Measurements from ENCODE around the gene VPS33B.
"Not testable (repeated sequence)": the region's sequence is repeated elsewhere in the genome, so short reads cannot be mapped to it uniquely, and the experiment has no call there.

Gene VPS33B

GRCh38 chr15:91032919-91033803 lies 10.8 kb upstream of the VPS33B start:
- peak; percentile 13 to 19 for DNase-seq (ENCODE audit: low read depth in 1 of 2, low spot score in 1 of 2)

- no peak for DNase-seq (ENCODE audit: low read depth in 1 of 2, low spot score in 1 of 2)
Observed at GRCh38 chr15:91031796-91032195, 9.4 kb upstream of the VPS33B start.

- no peak for DNase-seq (ENCODE audit: low read depth in 1 of 2, low spot score in 1 of 2)
Observed at GRCh38 chr15:91027677-91028076, 5.3 kb upstream of the VPS33B start.

- DNase-seq (ENCODE audit: low read depth in 1 of 2, low spot score in 1 of 2), result no peak
Observed at GRCh38 chr15:91023720-91024119, 1.3 kb upstream of the VPS33B start.

- no peak for DNase-seq (ENCODE audit: low read depth in 1 of 2, low spot score in 1 of 2)
Observed at GRCh38 chr15:91022832-91023129, 387 bp upstream of the VPS33B start.

GRCh38 chr15:91021516-91022074 lies 799 bp downstream of the VPS33B start:
- DNase-seq (ENCODE audit: low read depth in 1 of 2, low spot score in 1 of 2), result no peak

GRCh38 chr15:91018158-91018557 lies 4.2 kb downstream of the VPS33B start:
- no peak for DNase-seq (ENCODE audit: low read depth in 1 of 2, low spot score in 1 of 2)

DNA sequence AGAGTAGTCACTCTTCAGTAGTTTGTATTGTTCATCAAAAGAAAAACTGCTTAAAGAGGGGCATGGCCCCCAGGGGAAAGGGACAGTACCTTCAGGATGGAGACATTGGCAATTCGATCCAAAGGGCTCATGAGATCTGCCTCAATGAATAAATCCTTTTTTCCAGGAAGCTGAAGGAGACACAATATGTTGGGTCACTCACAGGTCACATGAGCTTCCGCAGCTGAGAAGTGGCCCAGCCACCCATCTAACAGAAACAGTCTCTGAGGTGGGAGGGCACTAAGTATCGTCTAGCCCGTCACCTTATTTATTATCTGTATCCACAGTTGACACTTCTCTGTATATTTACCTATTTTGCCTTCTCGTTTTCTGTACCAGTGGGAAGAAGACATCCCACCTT lies 4.7 kb downstream of the VPS33B start:
- DNase-seq (ENCODE audit: low read depth in 1 of 2, low spot score in 1 of 2), result no peak

DNA sequence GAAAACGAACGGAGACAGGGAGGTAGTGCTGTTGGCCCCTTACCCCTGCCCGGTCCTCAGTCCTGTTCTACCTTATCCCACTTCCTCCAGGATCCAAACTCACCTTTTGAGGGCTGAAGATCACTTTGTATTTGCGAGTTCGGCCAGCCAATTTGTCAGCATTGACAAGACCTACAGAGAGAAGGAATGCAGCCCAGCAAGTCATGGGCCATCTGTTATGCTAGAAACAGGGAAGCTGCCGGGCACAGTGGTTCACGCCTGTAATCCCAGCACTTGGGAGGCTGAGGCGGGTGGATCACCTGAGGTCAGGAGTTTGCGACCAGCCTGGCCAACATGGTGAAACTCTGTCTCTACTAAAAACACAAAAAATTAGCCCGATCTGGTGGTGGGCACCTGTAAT lies 8.7 kb downstream of the VPS33B start:
- not testable (repeated sequence) for DNase-seq (ENCODE audit: low read depth in 1 of 2, low spot score in 1 of 2)

DNA sequence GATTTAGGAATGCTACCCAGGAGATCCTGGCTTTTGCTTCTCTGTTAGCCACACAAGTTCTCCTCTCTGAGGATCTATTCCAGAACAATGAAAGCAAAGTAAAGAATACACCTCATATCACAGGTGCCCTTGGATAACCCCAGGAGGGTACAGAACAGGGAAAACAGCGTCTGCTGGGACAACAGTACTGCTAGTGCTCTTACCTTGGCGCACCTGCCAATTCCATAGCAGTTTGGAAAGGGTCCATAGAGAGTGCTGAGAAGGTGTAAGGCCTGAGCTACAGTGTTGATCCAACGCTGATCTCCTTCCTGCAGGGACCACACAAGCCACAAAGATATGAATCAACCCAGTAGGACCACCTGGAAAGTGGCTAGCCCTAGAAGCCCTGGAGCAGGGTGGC lies 15.1 kb downstream of the VPS33B start:
- DNase-seq (ENCODE audit: low read depth in 1 of 2, low spot score in 1 of 2), result no peak

- no peak for DNase-seq (ENCODE audit: low read depth in 1 of 2, low spot score in 1 of 2)
Observed at GRCh38 chr15:91001209-91001608, 21.2 kb downstream of the VPS33B start.

GRCh38 chr15:90998737-90999136 lies 23.7 kb downstream of the VPS33B start:
- no peak for DNase-seq (ENCODE audit: low read depth in 1 of 2, low spot score in 1 of 2)

- DNase-seq (ENCODE audit: low read depth in 1 of 2, low spot score in 1 of 2), result peak; percentile 92 to 93
Observed at GRCh38 chr15:90994417-90995311, 27.7 kb downstream of the VPS33B start, which contains the start of gene PRC1. TSS of gene PRC1 (minus strand) at chr15:90994535. CDS start at chr15:90994417, 118 bp downstream.

GRCh38 chr15:90994059-90994416 lies 28.4 kb downstream of the VPS33B start:
- no peak for DNase-seq (ENCODE audit: low read depth in 1 of 2, low spot score in 1 of 2)

DNA sequence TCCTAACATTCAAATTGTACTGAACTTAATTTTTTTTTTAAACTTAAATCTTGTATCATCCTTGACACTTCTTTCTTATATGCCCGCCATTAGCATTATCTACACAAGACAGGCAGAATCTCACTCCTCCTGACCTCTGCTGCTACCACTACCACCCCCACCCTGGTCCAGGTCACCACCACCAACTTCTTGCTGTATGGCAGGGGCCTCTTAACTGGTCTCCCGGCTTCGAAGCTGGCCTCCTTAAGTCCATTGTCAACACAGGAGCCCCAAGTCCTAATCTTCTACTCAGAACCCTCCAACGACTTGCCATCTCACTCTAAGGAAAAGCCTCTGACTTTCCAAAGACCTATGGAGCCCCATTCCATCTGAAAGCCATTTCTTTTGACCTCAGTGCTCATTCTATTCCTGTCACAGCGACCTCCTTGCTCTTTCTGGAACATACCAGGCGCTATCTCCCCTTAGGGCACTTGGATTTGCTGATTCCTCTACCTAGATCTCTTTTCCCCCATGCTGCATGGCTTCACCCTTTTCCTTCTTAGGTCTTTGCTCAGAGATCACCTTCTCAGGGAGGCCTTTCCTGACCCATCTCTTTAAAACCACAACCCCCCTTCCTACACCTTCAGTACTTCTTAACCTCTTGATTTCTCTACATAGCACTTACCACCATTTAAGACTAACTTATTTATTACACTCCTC lies 30.7 kb downstream of the VPS33B start:
- DNase-seq (ENCODE audit: low read depth in 1 of 2, low spot score in 1 of 2), result no peak

DNA sequence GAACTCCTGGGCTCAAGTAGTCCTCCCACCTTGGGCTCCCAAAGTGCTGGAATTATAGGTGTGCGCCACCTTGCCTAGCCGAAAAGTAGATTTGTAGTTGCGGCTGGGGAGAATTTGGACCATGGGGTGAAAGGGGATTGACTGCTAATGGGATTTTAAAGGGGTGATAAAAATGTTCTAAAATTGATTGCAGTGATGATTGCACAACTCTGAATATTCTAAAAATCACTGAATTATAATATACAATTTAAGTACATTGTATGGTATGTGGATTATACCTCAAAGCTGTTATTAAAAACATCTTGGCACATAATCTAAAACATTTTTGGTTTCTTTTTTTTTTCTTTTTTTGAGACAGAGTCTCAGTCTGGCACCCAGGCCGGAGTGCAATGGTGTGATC lies 31.9 kb downstream of the VPS33B start:
- no peak for DNase-seq (ENCODE audit: low read depth in 1 of 2, low spot score in 1 of 2)

- DNase-seq (ENCODE audit: low read depth in 1 of 2, low spot score in 1 of 2), result no peak
Observed at GRCh38 chr15:90989040-90989768, 33.2 kb downstream of the VPS33B start.

GRCh38 chr15:90988296-90988695 lies 34.1 kb downstream of the VPS33B start:
- no peak for DNase-seq (ENCODE audit: low read depth in 1 of 2, low spot score in 1 of 2)

DNA sequence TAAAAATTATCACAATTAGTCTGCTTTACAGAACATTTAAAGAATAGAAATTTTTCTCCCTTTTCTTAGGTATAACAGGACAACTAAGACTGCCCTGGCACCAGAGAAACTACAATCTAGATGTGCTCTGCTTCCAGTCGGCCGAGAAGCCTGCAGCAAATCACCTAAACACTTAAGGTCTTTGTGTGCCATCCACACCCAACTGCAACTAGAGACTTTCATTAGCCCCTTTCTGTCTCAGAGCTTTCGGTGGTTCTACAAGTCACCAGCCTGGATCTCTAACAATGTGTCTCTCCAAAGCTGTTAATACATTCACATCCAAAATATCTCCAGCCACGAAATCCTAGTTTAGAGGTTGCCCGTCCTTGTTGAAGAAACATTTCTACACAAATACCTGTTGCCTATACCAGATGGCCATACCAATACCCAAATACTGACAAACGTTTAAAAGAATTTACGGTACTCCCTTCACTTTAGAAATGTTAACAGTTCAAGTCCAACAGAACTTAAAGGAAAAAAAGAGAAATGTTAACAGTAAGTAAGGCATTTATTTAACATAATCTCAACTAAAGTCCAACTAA lies 34.7 kb downstream of the VPS33B start:
- no peak for DNase-seq (ENCODE audit: low read depth in 1 of 2, low spot score in 1 of 2)

DNA sequence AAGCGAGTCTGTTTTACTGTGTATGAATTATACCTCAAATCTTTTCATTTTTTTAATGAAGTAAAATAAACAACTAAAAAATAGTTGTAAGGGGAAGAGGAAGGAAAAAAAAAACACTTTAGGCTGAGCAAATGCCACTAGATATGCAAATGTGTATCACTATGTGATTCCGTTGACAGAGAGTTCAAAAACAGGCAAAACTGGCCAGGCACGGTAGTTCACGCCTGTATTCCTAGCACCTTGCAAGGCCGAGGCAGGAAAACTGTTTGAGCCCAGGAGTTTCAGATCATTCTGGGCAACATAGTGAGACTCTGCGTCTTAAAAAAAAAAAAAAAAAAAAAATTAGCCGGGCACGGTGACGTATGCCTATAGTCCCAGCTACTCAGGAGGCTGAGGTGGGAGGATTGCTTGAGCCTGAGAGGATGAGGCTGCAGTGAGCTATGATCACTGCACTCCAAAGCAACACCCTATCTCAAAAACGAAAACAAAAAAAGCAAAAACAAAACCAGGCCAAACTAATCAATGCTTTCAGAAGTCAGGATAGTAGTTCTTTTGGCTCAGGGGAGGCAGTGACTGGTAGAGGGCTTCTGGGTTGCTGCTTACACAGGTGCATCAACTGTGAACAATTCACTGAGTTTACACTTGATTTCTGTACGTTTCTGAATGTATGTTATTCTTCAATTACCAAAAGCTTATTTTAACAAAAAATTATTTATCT lies 35.4 kb downstream of the VPS33B start:
- no peak for DNase-seq (ENCODE audit: low read depth in 1 of 2, low spot score in 1 of 2)
